ENCODE measurements around the gene GRIK4.

GRCh38 chr11:120521176-120521575 is 9.6 kb downstream of the GRIK4 start:
- no peak for TF ChIP-seq POLR2A (IDR thresholded peaks at IDR 0.05)
- no peak for TF ChIP-seq EP300 (IDR thresholded peaks at IDR 0.05)
- no peak for TF ChIP-seq CTCF (IDR thresholded peaks at IDR 0.05)
